Fibroblast of villous mesenchyme (primary cell): ENCODE measurements around the gene P3R3URF. TPM values are rescaled to one million over a fixed set of nuclear protein-coding genes. Genes with fewer than 3 reads are reported as not detected.

ENCODE experiments used
- DNase-seq: peaks from one replicate; pipeline ENCODE4 v3.0.0-alpha.2; 2010; ENCODE audit warnings: low read depth
- H3K4me3 ChIP-seq: 2 replicates; pipeline ENCODE4 v1.5.1; 2011; ENCODE audit warnings: low read depth, mild to moderate bottlenecking, low read length
- total RNA-seq: library from RNA; depleted of rRNA; stranded (reverse); fragments of >200 nt; gene quantifications from 2 replicates; pipeline ENCODE4 v1.2.3, GENCODE V29; 2012
- TF ChIP-seq, protein P1 (sequence below): IDR thresholded peaks from 2 replicates; pipeline ENCODE4 v1.5.1; 2012; ENCODE audit warnings: low read depth, mild to moderate bottlenecking, low read length; ENCODE audit not compliant: insufficient read depth

The P3R3URF gene
- total RNA-seq, 1 donor, result not detected

DNA sequence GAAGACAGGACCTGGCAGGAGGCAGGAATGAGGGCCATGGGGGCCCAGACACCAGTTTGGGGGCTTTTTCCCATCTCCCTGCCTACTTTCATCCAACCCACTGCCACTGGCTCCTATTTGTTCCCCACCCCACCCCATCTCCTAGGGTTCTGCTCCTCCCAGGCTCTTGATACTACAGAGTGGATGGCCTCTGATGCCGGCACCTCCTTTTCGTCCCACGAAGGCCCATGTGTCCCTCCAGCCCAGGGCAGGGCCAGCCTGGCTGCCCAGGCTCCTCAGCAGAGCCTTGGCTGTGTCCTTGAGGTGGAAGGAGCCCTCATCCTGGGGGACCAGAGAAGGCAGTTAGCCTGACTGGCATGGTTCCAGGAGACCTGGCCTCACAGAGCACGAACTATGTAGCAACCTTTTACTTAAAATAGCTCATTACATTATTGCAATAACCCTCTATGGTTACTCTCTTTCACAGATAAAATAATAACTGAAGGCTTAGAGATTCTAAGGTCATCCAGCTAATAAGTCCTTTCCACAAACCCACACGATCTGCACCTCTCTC, 18.4 kb upstream of the P3R3URF start:
- TF ChIP-seq, protein P1, sequence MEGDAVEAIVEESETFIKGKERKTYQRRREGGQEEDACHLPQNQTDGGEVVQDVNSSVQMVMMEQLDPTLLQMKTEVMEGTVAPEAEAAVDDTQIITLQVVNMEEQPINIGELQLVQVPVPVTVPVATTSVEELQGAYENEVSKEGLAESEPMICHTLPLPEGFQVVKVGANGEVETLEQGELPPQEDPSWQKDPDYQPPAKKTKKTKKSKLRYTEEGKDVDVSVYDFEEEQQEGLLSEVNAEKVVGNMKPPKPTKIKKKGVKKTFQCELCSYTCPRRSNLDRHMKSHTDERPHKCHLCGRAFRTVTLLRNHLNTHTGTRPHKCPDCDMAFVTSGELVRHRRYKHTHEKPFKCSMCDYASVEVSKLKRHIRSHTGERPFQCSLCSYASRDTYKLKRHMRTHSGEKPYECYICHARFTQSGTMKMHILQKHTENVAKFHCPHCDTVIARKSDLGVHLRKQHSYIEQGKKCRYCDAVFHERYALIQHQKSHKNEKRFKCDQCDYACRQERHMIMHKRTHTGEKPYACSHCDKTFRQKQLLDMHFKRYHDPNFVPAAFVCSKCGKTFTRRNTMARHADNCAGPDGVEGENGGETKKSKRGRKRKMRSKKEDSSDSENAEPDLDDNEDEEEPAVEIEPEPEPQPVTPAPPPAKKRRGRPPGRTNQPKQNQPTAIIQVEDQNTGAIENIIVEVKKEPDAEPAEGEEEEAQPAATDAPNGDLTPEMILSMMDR, result no peak

DNA sequence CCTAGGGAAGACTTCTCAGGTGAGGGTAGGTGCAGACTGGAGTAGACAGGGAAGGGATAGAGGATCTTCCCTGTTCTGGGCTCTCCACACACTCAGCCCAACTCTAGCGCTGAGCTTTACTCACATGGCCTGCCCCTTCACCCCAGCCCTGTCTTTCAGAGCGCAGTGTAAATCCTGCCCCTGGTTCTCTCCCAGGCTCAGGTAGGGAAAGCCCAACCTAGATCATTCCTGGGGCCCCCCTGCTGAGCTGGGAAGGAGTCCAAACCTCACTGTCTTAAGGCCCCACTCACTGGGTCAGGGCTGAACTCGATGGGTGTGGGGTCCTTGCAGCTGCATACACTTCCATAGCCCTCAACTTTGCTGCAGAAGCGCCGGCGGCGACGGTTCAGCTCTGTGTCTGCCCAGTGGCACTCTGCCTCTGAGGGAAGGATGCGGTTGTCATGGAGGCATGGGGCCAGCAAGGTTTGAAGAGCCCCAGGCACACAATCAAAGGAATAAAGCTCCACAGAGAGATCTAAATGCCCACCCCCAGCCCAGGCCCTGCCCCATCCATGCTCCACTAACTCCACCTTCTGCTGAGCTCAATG, 17.8 kb upstream of the P3R3URF start:
- no peak overlapping the region for H3K4me3 ChIP-seq
- no peak for DNase-seq
- TF ChIP-seq, protein P1, result no peak

More for the DNA sequence above, 18.4 kb upstream of the P3R3URF start:
- DNase-seq, result no peak
- H3K4me3 ChIP-seq, result no peak overlapping the region

DNA sequence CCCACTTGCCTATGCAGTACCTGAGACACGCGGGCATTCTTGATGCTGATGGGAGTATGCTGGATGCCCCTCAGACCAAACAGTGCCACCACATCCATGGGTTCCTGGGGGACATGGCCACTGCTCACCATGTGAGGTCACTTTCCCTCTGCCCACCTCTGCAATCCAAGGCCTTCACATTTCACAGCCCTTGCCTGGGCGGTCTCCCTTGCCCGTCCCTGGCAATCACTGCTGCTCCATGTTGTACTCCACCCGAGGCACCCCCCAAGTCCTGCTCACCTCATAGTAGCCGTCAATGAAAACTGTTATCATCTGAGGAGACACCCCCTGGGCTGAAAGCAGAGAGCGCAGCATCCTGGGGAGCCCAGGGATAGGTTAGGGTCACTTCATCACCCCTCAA, 17.0 kb upstream of the P3R3URF start:
- TF ChIP-seq, protein P1, result no peak
- DNase-seq, result no peak
- no peak overlapping the region for H3K4me3 ChIP-seq

DNA sequence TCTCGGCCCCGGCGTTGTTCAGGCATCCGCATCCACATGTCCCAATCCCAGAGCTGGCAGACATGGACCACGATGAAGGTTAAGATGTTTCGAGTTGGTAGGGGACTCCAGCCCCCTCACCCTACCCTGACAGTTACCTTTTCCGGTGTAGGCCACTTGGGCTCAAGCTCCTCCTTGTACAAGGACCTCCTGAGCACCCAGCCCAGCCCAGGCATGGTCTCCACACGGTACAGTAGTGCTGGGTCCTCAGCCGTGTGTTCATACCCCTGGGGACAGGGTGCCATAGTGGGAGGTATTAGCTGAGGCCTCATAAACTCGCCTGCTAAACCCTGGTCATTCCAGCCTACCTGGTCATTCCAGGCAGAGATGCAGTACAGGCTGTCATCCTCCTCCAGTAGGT, 15.9 kb upstream of the P3R3URF start:
- TF ChIP-seq, protein P1, result no peak
- no peak overlapping the region for H3K4me3 ChIP-seq
- no peak for DNase-seq

DNA sequence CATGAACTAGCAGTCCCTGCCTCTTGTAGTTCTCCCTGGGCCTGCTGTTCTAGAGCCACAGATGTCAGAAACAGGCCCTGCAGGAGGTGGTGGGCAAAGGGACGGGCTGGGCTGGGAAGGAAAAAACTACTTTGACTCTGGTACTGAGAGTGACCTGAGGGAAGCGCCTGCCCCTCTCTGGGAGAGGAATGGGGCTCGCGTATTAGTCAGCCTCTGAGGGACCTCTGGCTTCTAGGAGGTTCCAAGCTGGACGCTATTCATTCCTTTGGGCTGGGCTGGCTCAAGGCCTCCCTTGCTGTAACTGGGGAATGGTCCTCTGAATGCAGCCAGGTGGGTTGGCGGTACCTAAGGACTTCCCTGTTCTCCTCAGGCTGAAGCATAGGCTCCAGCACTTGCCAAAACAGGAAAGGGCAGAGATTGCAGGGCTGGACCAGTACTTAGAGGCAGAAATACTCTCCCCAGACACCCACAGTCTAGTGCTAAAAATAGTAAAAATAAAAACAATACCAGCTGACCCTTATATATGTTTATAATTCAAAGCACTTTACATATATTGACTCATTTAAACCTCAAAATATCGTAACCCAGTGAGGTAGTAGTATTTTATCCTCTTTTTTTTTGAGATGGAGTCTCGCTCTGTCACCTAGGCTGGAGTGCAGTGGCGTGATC, 14.9 kb upstream of the P3R3URF start:
- TF ChIP-seq, protein P1, result no peak

DNA sequence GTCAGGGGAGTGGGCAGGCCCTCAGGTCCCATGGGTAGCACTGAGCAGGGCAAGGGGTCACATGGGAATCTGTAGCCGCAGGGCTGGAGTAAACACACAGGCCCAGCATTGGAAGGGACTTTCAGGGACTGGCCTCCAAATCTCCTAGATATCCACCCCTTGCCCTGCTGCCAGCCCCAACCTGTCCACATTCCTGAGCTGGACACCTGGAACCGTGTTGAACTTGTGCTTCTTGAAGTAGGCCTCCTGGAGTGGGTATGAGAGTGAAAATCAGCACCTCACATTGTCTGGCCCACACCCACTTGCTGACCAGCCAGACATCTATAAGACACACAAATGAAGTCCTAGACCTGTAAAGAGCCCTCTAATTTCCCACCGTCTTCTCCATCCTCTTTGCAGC, 14.3 kb upstream of the P3R3URF start:
- no peak for DNase-seq
- no peak overlapping the region for H3K4me3 ChIP-seq
- TF ChIP-seq, protein P1, result no peak

More for the DNA sequence above, 14.9 kb upstream of the P3R3URF start:
- H3K4me3 ChIP-seq, result no peak overlapping the region
- no peak for DNase-seq
